GM19372 (cell line): Measurements from ENCODE around the gene OR1N2.
"Not testable (repeated sequence)": the region's sequence is repeated elsewhere in the genome, so short reads cannot be mapped to it uniquely, and the experiment has no call there.

ENCODE experiments used
- ATAC-seq: cut with Tn5 transposase; IDR thresholded peaks from one replicate; pipeline ENCODE4 v1.9.1; 2021; ENCODE audit warnings: mild to moderate bottlenecking, low read depth, moderate library complexity; ENCODE audit not compliant: unreplicated experiment

The OR1N2 gene

DNA sequence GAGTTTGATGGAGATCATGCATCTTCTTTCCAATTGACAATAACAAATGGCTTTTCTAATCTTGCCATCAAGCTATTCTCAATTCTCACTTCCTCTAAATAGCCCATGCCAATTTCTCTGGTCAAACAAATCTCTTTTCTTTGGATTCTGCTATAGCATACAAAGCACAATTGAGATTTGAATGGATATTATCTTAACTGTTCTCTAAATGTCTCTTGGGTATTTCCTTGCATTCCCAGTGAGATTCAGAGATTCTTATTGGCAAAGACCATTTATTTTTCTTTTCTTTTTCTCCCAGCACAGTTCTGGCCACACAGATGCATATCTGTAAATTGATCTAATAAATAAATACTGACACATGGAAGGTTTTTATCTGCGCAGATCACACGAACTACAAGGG is at the start of gene OR1N2:
OR1N2 (plus strand) TSS at position 301 of the 400 bp plus-strand sequence. CDS start 100 bp downstream, outside the sequence.
- no peak for ATAC-seq

DNA sequence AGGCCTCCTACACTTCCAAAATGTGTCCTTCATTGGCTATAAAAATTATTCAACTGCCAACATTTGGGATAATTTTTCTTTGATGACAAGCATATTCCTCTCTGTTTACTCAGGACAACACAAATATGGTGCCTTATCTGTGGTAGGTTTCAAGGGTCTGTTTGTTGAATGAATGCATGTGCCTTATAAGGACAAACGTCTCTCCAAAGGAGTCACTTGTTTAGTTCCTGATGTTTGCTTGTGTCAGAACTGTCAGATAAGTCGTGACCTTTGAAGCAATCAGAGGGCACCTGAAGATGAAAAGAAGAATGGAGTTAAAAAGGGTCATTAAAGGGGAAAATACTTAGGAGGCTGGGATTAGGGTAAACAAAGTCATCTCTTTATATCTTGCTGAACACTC is 45.9 kb upstream of the OR1N2 start:
- no peak for ATAC-seq

GRCh38 chr9:122510502-122510901 is 42.4 kb upstream of the OR1N2 start, which contains the start of gene OR1J2:
Gene OR1J2, plus strand, starts transcription at chr9:122510802. Its CDS starts 0 bp downstream, at chr9:122510802.
- ATAC-seq, result no peak

GRCh38 chr9:122518226-122518625 is 34.7 kb upstream of the OR1N2 start:
- no peak for ATAC-seq

DNA sequence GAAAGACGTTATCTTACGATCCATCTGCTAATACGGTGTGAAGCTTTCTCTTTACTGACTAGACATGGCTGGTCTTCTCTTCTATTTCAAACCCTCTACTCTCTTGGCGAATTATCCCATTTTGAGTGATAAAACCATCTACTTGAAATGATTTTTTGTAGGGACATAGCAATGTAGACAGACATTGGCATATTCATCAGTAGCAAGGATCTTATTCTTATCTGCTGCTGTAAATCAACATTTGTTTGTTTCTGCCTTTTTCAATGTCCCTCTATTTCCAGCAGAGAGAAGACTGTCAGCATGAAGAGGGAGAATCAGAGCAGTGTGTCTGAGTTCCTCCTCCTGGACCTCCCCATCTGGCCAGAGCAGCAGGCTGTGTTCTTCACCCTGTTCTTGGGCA is 34.1 kb upstream of the OR1N2 start, which contains the start of gene OR1J4:
OR1J4 (plus strand) TSS at position 301 of the 400 bp plus-strand sequence; CDS start at position 301, 0 bp downstream.
- ATAC-seq, result no peak

DNA sequence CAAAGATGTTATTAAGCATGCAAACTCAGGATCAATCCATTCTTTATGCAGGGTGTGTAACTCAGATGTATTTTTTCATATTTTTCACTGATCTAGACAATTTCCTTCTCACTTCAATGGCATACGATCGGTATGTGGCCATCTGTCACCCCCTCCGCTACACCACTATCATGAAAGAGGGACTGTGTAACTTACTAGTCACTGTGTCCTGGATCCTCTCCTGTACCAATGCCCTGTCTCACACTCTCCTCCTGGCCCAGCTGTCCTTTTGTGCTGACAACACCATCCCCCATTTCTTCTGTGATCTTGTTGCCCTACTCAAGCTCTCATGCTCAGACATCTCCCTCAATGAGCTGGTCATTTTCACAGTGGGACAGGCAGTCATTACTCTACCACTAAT is 33.5 kb upstream of the OR1N2 start:
- ATAC-seq, result no peak

- no peak for ATAC-seq
Measured at GRCh38 chr9:122526602-122527001, 26.3 kb upstream of the OR1N2 start.

GRCh38 chr9:122527193-122527592 is 25.7 kb upstream of the OR1N2 start, which contains the start of gene OR1N1:
Gene OR1N1, minus strand, starts transcription at chr9:122527293. Its CDS starts 0 bp downstream, at chr9:122527293.
- no peak for ATAC-seq

DNA sequence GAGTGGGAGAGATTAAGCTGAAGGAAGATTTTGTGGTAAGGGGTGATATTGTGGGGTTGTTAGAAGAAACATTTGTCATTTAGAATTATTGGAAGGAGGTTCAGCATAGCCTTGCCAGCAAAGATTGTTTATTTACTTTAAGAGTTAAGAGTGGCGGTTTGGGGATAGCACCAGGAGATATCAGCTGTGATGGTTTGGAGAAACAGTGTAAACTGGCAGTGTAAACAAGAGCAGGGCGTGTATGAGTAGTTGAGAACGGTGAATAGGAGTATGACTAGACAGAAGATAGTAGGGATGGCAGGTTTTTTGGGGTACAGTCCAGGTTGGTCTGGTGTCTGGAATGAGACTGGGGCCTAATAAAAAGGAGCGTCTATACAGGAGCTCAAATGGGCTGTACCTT is 21.8 kb upstream of the OR1N2 start:
- ATAC-seq, result not testable (repeated sequence)

DNA sequence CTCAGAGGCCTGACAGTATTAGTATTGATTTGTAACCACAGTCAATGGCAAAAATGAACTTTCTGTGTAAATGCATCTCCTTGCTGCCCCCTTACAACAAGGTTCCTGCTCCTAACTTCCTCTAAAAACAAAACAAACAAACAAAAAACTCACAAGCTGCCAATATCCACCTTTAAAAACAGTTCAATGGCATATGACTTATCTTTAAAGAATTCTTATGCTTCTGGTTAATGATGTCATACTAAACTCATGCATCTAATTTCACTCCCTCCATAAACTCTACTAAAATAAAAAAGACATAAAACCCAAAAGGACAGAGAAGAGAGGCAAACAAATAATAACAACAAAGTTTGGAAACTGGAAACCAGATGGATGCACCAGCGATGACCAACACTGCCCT is 16.8 kb upstream of the OR1N2 start:
- no peak for ATAC-seq

DNA sequence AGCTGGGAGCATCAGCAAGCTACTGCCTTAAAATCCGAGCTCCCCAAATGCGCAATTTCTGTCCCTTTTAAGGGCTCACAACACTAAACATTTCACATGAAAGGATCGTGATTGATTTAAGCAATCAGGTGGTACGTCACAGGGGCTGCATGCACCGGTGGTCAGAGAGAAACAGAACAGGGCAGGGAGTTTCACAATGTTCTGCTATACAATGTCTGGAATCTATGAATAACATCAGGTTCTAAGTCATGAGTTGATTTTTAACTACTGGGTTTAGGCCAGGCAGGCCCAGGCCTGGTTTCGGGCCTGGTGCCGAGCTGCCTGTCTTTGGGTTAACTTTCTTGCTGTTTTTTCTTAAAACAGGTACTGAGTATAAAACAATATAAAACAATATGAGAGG is 15.8 kb upstream of the OR1N2 start:
- not testable (repeated sequence) for ATAC-seq

DNA sequence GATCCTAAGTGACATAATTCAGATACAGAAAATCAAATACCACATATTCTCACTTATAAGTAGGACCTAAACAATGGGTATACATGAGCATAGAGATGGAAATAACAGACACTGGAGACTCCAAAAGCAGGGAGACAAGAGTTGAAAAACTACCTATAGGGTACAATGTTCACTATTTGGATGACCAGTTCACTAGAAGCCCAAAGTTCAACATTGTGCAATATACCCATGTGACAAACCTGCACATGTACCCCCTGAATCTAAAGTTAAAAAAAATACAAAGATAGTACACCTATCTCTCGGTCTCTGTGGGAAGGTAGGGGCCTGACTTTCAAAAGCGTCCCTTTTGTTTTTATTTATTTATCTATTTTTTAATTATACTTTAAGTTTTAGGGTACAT is 14.2 kb upstream of the OR1N2 start:
- no peak for ATAC-seq

DNA sequence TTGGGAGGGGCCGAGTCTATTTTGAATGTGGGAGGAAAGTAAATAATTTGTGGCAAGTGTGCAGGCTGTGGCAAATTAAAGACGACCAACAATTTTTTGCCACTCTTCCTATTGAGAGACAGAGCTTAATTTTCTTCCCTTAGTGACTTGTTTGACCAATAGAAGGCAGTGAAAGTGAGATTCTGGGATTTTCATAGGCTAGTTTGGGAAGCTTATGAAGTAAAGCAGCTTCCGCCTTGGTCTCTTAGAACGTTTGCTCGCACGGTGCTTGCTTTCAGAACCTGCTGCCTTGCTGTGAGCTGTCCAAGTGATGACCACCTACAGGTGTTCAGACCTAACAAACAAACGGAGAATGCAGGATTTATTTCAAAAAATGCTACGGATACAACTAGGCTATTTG is 6.7 kb upstream of the OR1N2 start:
- no peak for ATAC-seq

- no peak for ATAC-seq
Measured at GRCh38 chr9:122551371-122551770, 1.5 kb upstream of the OR1N2 start.

DNA sequence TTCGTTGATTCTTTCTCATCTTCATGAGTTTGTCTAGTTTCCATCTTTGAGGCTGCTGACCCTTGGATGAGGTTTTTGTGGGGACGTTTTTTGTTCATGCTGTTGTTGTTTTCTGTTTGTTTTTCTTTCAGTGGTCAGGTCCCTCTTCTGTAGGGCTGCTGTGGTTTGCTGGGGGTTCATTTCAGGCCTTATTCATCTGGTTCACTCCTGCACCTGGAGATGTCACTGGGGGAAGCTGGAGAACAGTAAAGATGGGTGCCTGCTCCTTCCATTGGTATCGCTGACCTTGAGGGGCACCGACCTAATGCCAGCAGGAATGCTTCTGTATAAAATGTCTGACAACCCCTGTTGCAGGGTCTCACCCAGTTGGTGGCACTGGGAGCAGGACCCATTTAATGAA is 8.5 kb downstream of the OR1N2 start:
- ATAC-seq, result no peak

- ATAC-seq, result no peak
Measured at GRCh38 chr9:122562134-122562760, 9.3 kb downstream of the OR1N2 start.

DNA sequence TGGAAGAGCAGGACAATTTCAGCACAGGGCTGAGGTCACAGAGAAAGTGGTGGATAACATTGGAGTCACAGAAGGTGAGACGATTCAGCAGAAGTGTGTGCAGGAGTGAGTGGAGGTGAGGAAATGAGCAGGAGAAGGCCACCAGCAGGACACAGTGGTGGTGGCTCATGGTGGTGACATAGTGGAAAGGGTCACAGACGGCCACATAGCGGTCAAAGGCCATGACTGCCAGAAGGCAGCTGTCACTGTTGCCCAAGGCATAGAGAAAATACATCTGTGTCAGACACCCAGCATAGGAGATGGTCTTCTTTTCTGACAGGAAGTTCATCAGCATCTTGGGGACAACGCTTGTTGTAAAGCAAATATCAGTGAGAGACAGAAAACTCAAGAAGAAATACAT is 15.0 kb downstream of the OR1N2 start:
- ATAC-seq, result no peak

DNA sequence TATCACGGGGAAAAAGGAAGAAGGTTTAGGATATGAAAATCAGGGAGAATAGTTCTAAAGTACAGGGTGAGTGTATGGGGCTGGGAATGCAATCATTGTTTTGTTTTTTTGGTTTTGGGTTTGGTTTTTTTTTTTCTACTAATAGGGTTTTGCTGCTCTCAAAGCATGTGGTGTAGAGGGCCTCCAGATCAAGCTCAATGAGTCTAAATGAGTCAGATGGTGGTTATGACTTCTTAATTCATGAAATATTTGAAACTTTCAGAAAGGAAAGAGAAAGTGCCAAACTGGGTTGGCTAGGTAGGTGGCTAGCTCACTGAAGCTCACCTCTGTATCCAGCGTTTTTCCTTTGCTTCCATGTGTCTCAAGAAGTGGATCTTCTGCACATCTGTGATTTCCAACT is 19.5 kb downstream of the OR1N2 start:
- ATAC-seq, result no peak

DNA sequence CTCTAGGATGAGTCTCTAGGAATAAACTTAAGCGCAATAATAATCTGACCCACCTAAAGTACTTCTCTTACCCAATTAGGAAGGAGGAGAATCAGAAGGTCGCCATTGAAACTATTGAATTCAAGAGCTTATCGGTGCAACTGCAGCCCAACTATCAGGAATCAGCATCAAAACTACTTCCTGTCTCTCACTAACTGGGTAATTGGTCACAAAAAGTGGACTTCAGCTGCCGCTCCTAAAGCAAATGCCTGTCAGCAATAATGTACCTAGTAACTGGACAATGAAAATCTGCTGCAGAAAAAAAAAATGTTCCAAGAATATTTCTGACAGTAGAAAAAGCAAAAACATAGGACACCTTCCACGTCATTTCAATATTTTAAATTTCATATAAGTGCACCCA is 27.0 kb downstream of the OR1N2 start:
- no peak for ATAC-seq

GRCh38 chr9:122580360-122580759 is 27.4 kb downstream of the OR1N2 start:
- no peak for ATAC-seq

DNA sequence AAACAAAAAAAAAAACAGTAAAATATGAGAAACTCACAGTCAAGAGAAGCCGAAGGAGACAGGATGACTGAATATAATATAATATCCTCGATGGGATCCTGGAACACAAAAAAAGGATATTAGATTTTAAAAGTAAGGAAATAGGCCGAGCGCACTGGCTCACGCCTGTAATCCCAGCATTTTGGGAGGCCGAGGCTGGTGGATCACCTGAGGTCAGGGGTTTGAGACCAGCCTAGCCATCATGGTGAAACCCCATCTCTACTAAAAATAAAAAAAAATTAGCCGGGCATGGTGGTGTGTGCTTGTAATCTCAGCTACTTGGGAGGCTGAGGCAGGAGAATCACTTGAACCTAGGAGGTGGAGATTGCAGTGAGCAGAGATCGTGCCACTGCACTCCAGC is 30.4 kb downstream of the OR1N2 start, which contains the start of gene OR1L8:
OR1L8 (minus strand) TSS at position 101 of the 400 bp plus-strand sequence. CDS start 14,907 bp downstream, outside the sequence.
- ATAC-seq, result not testable (repeated sequence)
